HG03558 (cell line): ENCODE measurements around the gene PRODH2.
"Not testable (repeated sequence)": the region's sequence is repeated elsewhere in the genome, so short reads cannot be mapped to it uniquely, and the experiment has no call there.

Experiments
- ATAC-seq: cut with Tn5 transposase; IDR thresholded peaks from one replicate; pipeline ENCODE4 v1.9.1; 2021; ENCODE audit warnings: moderate number of reproducible peaks; ENCODE audit not compliant: unreplicated experiment; ENCODE audit errors: extremely low read depth

The PRODH2 gene

DNA sequence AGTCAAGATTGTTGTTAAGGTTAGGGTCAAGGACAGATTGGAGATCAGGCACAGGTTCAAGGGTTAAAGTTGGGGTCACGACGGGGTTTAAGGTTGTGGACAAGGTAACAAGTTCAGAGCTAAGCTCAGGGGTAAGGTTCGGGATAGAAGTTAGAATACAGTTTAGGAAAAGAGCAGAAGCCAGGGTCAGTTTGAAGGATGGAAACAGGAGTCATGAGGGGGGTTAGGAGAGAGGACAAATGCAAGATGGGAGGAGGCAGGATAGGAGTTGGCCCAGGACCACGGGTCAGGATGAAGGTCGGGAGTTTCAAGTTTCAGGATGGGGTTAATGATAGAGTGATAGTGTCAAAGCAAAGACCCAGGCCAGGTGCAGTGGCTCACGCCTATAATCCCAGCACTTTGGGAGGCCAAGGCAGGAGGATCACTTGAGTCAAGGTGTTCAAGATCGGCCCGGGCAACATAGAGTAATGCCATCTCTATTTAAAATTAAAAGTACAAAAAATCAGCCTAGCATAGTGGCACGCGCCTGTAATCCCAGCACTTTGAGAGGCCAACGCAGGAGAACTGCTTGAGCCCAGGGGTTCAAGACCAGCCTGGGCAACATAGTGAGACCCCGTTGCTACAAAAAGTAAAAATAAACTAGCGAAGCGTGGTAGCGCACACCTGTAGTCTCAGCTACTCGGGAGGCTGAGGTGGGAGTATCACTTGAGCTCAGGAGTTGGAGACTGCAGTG, 32.0 kb upstream of the PRODH2 start:
- no peak for ATAC-seq

DNA sequence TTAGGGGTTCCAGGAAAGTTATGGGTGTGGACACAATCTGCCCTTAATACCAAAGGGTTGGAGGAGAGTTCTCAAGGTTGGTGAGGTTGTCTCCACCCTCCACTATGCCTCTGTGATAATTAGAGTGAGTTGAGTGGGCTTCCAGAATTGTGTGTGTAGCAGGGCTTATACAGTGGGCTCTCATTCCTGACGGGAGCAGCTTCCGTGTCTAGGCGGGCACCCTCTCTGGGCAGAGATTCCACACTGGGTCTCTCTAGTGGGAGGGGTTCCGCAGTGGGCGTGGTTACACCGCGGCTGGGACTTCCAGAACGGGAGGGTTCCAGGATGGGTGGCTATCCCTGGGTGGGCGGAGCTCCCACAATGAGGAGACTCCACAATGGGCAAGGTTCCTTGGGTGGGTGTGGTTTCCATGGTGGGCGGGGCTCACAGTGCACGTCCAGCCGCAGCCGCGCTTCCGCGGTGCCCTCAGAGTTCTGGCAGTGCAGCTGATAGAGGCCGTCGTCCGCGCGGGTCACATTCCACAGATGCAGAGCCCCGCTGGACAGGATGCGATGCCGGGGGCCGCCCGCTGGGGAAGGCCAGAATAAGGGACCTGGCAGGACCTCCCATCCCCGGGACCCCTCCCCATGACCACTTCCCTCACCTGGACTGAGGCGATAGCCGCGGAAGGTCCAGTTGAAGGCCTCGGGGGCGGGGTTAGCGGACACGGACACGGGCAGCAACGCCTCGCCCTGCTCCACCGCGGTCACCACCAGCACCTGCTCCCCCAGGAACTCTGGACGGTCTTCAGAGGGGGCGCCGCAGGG, 31.2 kb upstream of the PRODH2 start:
- no peak for ATAC-seq

DNA sequence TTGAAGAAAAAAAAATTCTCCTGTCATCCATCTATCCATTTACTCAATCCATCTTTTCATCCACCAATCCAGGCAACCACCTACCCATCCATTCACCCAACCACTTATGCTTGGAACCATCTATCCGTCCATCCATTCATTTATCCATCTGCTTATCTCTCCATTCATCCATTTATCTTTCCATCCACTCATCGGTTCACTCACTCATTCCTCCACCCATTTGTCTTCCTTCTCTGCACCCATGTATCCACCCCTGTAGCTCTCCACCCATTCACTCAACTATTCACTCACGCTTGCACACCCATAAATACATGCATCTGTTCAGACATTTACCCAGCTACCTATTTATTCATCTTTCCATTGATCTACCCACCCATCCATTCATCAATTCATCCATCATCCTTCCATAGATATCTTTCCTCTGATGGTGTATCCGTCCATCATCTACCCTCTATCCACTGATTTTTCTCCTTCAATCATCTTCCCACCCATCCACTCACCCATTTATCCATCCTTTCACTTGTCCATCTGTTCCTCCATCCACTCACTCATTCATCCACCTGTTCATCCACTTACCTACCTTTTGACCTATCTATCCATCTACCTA, 30.1 kb upstream of the PRODH2 start:
- ATAC-seq, result no peak

DNA sequence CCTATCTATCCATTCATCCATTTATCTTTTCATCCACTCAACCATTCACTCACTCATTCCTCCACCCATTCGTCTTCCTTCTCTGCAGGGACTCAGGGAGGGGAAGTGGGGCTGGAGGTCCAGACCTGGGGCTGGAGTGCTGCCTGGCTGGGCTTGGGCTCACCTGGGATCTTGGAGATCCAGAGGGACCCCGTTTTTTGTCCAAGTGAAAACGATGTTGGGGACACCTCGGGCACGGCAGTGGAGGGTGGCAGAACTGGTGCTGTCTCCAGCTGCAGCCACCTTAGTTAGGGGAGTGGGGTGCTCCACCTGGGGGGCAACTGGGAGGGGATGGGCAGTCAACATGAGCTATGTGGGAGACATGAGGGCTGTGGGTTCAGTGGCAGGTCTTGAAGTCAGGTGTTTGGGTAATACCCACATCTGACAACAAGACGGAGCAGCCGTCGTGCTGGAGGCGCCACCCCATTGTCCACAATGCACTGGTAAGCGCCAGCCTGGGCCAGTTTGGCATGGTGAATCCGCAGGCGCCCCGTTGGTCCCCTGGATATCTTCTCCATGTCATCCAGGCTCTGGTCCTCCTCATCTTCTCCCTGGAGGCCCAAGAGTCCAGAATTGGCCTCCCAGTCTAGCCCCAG, 29.4 kb upstream of the PRODH2 start:
- no peak for ATAC-seq

DNA sequence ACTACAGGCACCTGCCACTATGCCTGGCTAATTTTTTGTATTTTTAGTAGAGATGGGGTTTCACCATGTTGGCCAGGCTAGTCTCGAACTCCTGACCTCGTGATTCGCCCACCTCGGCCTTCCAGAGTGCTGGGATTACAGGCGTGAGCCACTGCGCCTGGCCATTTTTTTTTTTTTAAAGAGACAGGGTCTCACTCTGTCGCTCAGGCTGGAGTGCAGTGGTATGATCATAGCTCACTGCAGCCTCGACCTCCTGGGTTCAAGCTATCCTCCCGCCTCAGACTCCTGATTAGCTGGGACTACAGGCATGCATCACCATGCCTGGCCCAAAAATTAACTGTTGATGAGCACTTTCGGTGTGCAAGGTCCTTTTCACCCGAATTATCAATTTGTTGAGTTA, 23.5 kb upstream of the PRODH2 start:
- ATAC-seq, result not testable (repeated sequence)

DNA sequence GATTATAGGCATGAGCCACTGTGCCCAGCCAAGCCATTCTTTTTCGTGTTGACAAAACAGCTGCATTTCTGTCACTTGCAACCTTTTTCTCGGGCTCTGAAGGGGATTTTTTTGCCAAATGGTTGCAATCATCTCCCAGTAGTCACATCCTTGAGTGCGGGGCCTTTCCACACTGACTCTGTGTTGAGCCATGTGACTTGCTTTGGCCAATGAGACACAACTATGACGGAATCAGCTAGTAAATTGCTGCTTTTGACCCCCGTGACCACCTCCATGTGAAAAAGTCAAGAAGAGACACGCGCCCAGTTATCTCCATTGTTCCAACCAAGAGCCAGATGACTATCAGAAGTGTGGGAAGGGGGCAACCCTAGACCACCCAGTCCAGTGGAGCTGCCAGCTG, 21.3 kb upstream of the PRODH2 start:
- ATAC-seq, result no peak

DNA sequence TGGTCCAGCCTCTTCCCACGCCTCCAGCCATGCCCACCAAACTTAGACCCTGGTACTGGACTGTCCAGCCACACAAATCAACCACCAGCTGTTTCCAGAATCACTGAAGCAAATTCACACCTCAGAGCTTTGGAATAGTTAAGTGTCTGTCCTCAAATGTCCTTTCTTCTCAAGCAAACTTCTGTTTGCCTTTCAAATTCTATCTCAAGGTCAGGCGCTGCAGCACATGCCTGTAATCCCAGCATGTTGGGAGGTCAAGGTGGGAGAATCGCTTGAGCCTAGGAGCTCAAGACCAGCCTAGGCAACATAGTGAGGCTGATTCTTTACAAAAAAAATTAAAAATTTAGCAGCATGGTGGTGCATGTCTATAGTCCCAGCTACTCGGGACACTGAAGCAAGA, 19.4 kb upstream of the PRODH2 start:
- ATAC-seq, result no peak

DNA sequence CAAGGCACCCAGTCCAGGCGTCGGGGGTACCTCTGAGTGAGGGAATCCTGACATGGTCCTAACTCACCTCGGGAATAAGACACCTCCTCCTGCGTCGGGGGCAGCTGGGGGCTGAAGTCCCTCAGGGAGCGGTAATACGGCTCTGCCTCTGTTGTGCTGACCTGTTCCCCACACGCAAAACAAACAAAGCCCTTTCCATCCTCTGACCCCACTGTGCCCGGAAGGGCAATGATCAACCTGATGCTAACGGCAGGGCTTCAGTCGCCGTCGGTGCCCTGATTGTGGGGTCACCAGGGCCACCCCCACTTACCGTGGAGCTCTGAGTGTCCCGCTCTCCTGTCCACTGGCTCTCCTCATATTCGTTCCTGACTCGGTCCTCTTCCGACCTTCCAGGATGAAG, 18.3 kb upstream of the PRODH2 start:
- ATAC-seq, result no peak

DNA sequence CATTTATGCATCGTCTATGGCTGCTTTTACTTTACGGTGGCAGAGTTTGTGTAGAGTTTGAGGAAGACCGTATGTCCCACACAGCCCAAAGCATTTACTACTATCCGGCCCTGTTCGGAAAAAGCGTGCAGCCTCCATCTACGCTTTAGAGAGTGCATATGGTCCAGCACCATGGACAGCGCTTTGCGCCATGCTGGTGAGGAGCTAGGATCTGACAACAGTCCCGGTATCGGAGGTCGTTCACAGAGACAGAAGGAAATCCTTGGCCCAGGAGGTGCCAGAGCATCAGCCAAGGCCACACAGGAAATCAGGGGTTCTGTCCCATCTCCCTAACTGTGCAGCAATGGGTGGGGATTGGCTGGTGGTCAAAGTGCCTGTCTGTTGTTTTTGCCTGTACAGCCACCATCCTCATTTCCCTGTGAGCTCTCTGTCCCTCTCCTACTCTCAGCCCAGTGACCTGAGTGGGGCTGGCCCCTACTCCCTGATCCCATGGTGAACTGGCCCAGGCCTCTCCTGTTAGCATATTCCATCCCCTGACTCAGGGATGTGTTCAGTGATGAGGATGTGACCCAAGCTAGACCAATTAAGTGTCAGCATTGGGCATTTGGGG, 16.2 kb upstream of the PRODH2 start:
- ATAC-seq, result no peak

DNA sequence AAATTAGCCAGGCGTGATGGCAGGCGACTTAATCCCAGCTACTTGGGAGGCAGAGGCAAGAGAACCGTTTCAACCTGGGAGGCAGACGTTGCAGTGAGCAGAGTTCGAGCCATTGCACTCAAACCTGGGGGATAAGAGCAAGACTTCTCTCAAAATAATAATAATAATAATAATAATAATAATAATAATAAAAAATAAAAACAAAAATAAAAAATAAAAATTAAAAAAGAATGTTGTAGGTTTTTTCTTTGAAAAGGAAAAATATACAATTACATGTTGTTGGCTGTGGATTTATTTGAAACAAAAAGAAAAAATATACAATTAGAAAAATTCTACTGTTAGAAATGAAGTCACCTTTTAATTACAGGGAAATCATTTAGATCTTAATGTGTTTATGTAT, 11.5 kb upstream of the PRODH2 start:
- ATAC-seq, result no peak

DNA sequence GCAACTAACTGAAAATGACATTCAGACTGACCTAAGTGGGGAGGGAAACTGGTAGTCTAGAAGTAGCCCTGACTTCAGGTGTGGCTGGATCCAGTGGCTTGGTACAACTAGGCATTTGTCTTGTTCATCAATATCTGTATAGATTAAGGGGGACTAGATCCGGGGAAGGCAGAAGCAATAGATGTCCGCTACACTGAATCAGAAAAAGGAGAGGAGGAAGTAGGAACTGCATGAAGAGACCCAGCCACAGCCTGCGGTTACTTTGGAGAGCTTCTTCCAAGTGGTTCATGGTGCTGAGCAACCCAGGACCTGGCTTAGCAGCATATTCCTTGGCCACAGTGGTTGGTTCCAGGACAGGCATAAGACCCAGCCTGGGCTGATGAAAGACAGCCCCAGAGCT, 9.9 kb upstream of the PRODH2 start:
- ATAC-seq, result no peak

DNA sequence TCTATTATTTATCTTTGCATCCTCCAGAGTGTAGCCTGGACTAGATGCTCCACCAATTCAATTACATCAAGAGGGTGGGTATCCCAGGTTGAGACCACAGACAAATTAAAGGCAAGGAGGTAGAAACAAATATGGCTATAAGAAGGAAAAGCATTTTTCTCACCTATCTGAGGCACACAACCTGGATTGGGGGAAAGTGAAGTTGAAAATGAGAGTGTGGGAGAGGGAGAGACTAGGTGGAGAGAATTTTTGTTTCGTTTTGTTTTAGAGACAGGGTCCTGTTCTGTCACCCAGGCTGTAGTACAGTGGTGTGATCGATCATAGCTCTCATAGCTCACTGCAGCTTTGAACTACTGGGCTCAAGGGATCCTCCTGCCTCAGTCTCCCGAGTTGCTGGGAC, 5.8 kb upstream of the PRODH2 start:
- no peak for ATAC-seq

DNA sequence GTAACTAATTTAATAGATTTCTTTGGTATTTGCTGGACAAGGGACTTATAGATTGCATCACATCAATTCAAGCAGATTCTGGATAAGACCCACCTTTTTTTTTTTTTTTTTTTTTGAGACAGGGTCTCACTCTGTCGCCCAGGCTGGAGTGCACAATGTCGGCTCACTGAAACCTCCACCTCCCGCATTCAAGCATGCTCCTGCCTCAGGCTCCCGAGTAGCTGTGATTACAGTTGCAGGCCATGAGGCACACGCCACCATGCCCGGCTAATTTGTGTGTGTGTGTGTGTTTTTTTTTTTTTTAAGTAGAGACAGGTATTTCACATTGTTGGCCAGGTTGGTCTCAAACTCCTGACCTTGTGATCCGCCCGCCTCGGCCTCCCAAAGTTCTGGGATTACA, 4.2 kb upstream of the PRODH2 start:
- no peak for ATAC-seq

DNA sequence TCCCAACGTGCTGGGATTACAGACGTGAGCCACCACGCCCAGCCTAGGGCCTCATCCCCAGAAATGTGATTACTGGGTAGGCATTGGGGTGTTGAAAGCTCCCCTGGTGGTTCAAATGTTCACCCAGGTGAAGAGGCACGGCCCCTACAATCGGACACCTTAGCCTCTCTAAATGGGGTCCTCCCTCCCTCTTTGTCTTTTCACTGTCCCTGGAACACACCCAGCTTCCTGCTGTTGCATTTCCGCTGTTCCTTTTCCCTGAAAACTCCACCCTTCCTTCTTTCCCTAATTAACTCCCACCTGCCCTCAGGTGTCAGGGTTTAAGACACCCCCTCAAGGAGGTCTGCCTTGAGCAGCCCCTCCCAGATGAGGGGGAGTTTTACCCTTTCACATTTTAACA, 3.6 kb upstream of the PRODH2 start:
- no peak for ATAC-seq

DNA sequence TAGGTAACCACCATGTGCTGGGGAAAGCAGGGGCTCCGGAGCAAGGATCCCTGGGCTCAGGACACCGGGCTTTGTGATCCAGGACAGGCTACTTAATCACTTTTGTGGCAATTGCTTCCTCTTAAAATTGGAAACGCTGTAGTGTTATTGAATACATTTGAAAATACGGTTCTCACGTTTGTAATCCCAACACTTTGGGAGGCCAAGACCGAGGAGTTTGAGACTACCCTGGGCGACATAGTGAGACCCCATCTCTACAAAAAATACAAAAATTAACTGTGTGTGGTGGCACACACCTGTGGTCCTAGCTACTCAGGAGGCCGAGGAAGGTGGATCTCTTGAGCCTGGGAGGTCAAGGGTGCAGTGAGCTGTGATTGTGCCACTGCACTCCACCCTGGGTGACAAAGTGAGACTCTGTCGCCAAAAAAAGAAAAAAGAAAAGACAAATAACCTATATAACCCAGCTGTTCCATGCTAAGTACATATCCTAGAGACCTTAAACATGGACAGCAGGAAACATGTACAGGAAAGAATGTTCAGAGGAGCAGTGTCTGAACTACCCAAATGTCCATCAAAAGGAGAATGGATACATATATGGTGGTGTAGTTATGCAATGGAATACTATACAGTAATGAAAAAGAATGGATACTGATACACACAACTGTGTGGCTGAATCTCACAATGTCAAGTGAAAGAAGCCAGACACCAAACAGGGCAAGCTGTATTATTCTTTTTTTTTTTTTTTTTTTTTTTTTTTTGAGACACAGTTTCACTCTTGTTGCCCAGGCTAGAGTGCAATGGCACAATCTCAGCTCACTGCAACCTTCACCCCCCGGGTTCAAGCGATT, 622 bp upstream of the PRODH2 start:
- no peak for ATAC-seq

DNA sequence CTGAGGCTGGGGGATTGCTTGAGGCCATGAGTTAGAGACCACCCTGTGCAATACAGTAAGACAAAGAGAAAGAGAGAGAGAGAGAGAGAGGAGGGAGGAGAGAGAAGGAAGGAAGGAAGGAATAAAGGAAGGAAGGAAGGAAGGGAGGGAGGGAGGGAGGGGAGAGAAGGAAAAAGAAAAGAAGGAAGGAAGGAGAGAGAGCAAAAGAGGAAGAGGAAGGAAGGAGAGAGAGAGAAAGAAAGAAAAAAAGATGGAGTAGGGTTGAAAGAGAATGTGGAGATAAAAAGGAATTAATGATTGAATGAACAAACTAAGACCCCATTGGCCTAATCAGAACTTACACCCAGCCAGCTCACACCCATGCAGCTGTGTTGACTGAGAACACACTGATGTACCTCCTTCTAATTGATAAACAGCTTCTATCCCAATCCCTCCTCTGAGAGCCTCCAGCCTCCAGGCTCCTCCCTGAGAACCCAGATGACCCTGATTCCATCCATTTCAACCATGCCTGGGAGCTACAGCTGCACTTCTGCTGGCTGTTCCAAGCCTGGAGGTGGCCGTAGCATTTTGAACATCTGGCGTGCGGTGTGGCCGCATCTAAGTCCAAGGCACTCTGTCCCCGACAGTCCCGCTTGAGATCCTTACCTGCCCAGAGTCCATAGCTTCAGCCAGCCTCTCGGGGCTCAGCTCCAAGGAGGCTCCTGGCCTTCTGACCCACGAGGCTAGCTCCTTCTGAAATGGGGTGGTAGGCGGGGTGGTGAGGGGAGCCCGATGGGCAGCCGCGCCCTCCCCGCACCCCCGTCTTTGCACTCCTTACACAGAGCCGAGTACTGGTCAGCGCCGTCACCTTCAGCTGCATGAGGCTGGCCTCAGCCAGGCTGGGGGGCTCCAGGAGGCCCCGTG, 1.1 kb downstream of the PRODH2 start:
- ATAC-seq, result no peak

DNA sequence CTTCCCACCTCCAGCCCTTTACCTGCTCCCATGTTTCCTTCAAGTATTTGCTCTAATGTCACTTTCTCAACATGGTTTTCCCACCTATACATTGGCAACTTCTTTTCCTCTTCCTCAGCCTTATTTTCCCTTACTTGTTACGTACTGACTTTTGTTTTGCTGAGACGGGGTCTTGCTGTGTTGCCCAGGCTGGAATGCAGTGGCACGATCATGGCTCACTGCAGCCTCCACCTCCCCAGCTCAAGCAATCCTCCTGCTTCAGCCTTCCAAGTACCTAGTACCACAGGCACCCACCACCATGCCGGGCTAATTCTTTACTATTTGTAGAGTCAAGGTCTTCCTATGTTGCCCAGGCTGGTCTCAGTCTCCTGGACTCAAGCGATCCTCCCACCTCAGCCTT, 5.0 kb downstream of the PRODH2 start:
- no peak for ATAC-seq

DNA sequence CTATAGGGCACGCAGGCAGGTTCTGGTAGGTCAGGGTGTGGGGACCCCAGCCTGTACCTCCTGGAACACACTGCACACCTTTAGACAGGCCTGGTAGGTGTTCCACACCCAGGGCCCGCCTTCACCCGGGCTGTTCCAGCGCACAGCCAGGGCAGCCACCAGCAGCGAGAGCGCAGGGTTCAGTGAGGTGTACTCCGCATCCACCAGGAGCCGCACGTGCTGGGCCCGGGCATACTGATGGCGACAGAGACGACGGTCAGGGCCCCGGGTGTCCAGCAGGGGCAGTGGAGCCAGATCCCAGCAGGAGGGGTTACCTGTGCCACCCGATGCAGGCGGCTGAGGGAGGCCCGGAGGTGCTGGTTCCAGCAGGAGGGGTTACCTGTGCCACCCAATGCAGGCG, 6.0 kb downstream of the PRODH2 start:
- no peak for ATAC-seq
